ENCODE data around the gene GPR135.

Gene GPR135

GRCh38 chr14:59465316-59466135, at the start of gene GPR135:
GPR135 (minus strand) TSS chr14:59465380; CDS start chr14:59465226, 154 bp downstream.
- no peak for DNase-seq

GRCh38 chr14:59511916-59512575, 46.9 kb upstream of the GPR135 start:
- no peak for DNase-seq

- DNase-seq: no peak
Observed at GRCh38 chr14:59510966-59511365, 45.8 kb upstream of the GPR135 start.

- no peak for DNase-seq
Observed at GRCh38 chr14:59510001-59510400, 44.8 kb upstream of the GPR135 start.

GRCh38 chr14:59509101-59509500, 43.9 kb upstream of the GPR135 start:
- DNase-seq: no peak

GRCh38 chr14:59507752-59508103, 42.5 kb upstream of the GPR135 start:
- DNase-seq: no peak

GRCh38 chr14:59507063-59507751, 42.0 kb upstream of the GPR135 start:
- peak; percentile 52 for DNase-seq

- no peak for DNase-seq
Observed at GRCh38 chr14:59503256-59503655, 38.1 kb upstream of the GPR135 start.

- no peak for DNase-seq
Observed at GRCh38 chr14:59500732-59501131, 35.6 kb upstream of the GPR135 start.

- no peak for DNase-seq
Observed at GRCh38 chr14:59492384-59492783, 27.2 kb upstream of the GPR135 start.

GRCh38 chr14:59490756-59491155, 25.6 kb upstream of the GPR135 start:
- DNase-seq: no peak

- DNase-seq: no peak
Observed at GRCh38 chr14:59484639-59485175, 19.5 kb upstream of the GPR135 start.

- DNase-seq: peak; percentile 89
Observed at GRCh38 chr14:59483819-59484638, 18.8 kb upstream of the GPR135 start, which contains the start of the genes JKAMP and L3HYPDH. JKAMP (plus strand) TSS chr14:59484517; CDS start chr14:59484590, 73 bp downstream. L3HYPDH (minus strand) TSS chr14:59484408; CDS start chr14:59484316, 92 bp downstream.

GRCh38 chr14:59483363-59483762, 18.2 kb upstream of the GPR135 start:
- DNase-seq: no peak

GRCh38 chr14:59482541-59483331, 17.6 kb upstream of the GPR135 start:
- peak; percentile 21 for DNase-seq

- DNase-seq: no peak
Observed at GRCh38 chr14:59481871-59482540, 16.8 kb upstream of the GPR135 start.

- no peak for DNase-seq
Observed at GRCh38 chr14:59481407-59481806, 16.2 kb upstream of the GPR135 start.

GRCh38 chr14:59480166-59480565, 15.0 kb upstream of the GPR135 start:
- no peak for DNase-seq

GRCh38 chr14:59478540-59478939, 13.4 kb upstream of the GPR135 start:
- no peak for DNase-seq

- DNase-seq: no peak
Observed at GRCh38 chr14:59475709-59476108, 10.5 kb upstream of the GPR135 start.

- DNase-seq: no peak
Observed at GRCh38 chr14:59474172-59474571, 9.0 kb upstream of the GPR135 start.

Data from NCI-H524 treated with DMSO at 0.1 percent for 48 hours (cell line).